Fibroblast of mammary gland (primary cell): ENCODE measurements around the gene TNNT2.
A peak's percentile ranks its signal among the peaks of the same experiment; 100 is the strongest.

ENCODE experiments used
- DNase-seq: peaks from one replicate; pipeline ENCODE4 v3.0.0-alpha.2; 2010; ENCODE audit warnings: low read depth
- H3K4me3 ChIP-seq: 2 replicates; pipeline ENCODE4 v1.5.1; 2011; ENCODE audit warnings: low read depth, mild to moderate bottlenecking, low read length, moderate library complexity; ENCODE audit not compliant: control insufficient read depth
- TF ChIP-seq, protein P1 (sequence below): conservative IDR thresholded peaks from 2 replicates; pipeline ENCODE4 v1.5.1; 2011; ENCODE audit warnings: low read depth, low read length, inconsistent platforms; ENCODE audit not compliant: control insufficient read depth, insufficient read depth

Gene TNNT2

DNA sequence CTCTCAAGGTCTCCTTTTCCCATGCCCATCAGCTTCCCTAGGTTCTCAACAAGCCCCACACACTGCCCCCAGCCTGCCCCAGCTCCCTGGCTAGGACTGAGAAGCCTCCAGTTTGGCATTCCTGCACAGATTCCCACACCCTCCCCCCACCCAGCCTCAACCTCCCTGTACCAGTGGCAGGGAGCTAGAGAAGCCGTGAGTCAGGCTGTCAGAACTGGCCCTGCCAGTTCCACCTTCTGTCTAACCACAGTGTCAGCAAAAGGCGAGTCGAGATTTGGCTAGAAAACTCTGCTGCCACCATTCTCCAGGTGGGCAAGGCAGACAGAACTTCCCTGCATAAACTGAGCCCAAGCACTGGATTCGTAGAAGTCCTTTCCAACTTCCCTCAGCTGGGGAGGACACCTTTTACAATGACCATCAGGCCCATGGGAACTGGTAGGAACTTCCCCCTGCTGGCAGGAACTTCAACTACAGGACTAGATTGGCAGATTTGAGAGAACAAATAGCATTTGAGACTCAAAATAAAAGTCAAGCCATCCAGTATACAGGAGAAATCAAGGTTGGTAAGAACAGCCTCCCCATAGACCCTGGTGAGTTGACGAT lies 31.0 kb downstream of the TNNT2 start:
- DNase-seq, result peak; percentile 61
- H3K4me3 ChIP-seq, result no peak overlapping the region
- TF ChIP-seq, protein P1, sequence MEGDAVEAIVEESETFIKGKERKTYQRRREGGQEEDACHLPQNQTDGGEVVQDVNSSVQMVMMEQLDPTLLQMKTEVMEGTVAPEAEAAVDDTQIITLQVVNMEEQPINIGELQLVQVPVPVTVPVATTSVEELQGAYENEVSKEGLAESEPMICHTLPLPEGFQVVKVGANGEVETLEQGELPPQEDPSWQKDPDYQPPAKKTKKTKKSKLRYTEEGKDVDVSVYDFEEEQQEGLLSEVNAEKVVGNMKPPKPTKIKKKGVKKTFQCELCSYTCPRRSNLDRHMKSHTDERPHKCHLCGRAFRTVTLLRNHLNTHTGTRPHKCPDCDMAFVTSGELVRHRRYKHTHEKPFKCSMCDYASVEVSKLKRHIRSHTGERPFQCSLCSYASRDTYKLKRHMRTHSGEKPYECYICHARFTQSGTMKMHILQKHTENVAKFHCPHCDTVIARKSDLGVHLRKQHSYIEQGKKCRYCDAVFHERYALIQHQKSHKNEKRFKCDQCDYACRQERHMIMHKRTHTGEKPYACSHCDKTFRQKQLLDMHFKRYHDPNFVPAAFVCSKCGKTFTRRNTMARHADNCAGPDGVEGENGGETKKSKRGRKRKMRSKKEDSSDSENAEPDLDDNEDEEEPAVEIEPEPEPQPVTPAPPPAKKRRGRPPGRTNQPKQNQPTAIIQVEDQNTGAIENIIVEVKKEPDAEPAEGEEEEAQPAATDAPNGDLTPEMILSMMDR, result peak; percentile 73

DNA sequence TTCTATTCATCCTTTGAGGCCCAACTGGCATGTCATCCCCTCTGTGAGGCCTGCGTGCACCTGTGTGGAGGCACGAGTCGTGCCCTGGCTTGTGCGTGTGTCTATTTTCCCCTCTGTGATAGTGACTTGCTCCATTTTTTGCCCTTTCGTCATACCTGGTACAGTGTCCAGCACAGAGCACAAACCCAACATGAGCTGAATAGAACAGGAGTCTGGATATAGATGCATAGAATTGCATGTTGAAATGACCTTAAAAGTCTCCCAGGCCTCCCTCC lies 32.5 kb downstream of the TNNT2 start:
- DNase-seq, result no peak
- TF ChIP-seq, protein P1, result no peak
- H3K4me3 ChIP-seq, result no peak overlapping the region

DNA sequence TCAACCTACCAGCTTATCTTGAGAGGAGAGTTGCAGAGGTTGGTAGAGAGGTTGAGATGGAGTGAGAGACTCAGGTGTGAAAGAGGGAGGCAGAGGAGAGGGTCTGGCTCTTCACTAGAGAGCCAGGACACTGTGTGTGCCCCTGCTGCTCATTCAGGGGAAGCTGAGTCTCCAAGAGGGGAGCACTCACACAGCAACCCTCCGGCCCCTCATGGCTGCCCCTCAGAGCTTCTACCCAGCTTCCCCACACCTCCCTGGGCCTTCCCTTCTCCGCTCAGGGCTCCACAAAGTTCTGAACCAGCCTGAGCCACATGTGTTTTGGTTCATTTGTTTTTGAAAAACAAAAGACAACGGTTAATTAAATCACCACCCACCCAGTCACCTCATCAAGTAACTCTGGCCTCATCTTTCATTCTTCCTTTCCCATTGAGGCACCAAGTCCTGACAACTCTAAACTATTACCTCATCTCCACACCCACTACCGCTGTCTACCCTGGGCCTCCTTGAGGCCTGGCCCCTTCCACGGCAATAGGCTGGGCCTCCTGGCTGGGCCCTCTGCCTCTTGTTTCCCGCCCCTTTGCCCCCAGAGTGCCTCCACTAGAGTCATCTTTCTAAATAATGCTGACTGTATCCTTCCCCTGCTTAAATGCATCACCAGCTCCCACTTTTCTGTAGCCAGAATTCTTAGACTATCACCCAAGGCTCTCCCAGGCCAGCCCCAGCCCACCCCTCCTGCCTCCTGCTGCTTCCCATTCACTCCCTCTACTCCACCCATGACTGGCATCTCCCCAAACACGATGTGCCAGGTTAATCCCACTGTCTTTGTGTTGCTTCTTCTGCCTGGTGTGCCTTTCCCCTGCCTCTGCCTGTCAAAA lies 33.0 kb downstream of the TNNT2 start:
- TF ChIP-seq, protein P1, result no peak
- no peak overlapping the region for H3K4me3 ChIP-seq
- DNase-seq, result no peak

DNA sequence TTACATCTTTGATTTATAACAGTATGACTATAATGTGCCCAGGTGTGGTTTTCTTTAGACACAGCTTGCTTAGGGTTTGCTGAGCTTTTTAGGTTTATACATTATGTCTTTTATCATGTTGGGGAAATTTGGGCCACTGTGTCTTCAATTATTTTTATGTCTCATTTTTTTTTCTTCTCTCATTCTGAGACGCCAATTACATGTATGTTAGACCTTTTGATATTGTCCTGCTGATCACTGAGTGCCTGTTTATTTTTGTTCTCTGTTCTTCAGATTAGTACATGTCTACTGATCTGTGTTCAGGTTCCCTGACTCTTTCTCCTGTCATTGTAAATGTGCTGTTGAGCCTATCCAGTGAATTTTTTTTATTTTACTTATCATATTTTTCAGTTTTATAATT lies 36.1 kb downstream of the TNNT2 start:
- no peak for DNase-seq
- TF ChIP-seq, protein P1, result no peak
- H3K4me3 ChIP-seq, result no peak overlapping the region

DNA sequence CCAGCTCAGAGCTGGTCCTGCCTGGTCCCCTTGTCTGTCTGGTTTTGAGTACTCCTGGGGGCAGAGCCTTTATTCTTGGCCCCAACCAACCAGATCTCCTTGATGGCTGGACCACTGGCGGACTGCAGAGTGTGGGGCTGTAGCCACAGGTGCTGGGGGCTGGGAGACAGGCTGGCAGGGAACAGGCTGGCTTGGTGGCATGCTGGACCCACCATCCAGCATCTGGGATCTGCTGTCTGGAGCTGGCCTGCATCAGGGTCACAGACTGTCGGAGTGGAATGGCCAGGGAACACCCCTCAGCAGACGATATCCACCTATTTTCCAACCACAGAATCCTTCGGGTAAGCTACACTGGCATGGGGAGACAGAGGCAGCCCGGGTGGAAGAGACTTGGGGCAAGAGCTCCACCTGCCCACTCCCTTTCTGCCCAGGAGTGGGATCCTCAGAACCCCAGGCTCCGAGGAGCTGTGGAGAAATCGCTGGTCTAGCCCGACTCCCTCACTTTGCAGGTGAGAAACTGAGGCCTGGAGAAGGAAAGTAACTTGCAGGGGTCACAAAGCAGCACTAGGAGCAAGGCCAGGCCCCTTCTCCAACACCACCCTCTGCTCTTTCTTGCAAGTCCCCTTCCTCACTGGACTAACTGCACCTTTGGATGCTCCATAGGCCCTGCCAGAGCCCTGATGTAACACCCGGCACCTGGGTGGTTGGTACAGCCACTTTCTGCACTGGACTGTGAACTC lies 40.6 kb downstream of the TNNT2 start:
- no peak overlapping the region for H3K4me3 ChIP-seq
- DNase-seq, result no peak
- TF ChIP-seq, protein P1, result no peak

DNA sequence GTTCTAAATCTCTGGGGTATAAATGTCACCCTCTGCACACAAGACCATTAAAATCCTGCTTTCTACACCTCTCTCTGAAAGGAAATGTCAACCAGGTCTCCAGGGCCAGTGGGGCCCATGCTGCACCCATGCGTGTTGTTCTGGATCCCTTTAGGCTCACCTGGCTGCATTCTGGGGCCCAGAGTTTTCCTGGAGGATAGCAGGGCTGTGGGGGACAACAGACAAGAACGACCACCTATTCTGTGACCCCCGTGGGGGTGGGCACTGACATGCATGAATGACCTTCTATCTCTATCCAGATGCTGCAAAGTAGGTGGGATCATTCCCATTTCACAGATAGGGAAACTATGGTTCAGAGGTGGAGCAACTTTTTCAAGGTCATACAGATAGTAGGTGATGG lies 41.6 kb downstream of the TNNT2 start:
- no peak overlapping the region for H3K4me3 ChIP-seq
- DNase-seq, result no peak
- TF ChIP-seq, protein P1, result no peak
